Ramos (cell line): Measurements from ENCODE around the gene CLEC2L.

Experiments used
- in situ Hi-C: fragments of 300-500 bp; cut with MboI; formaldehyde crosslinking; loops from one replicate; pipeline ENCODE4 v1.14.3; 2022; ENCODE audit warnings: low sequenced_read_pairs; ENCODE audit not compliant: unreplicated experiment

CLEC2L gene

GRCh38 chr7:139521439-139521838, 2.0 kb upstream of the CLEC2L start:
- in situ Hi-C loops = no loop called here

- in situ Hi-C loops = no loop called here
Observed at GRCh38 chr7:139522830-139523198, 671 bp upstream of the CLEC2L start.

- in situ Hi-C loops = no loop called here
Observed at GRCh38 chr7:139523968-139524815, 707 bp downstream of the CLEC2L start.

GRCh38 chr7:139525239-139525638, 1.8 kb downstream of the CLEC2L start:
- in situ Hi-C loops = no loop called here

GRCh38 chr7:139525750-139526149, 2.3 kb downstream of the CLEC2L start:
- in situ Hi-C loops = no loop called here

- in situ Hi-C loops = no loop called here
Observed at GRCh38 chr7:139526578-139527544, 3.4 kb downstream of the CLEC2L start.

GRCh38 chr7:139531094-139531493, 7.6 kb downstream of the CLEC2L start:
- in situ Hi-C loops = no loop called here

GRCh38 chr7:139532636-139533155, 9.2 kb downstream of the CLEC2L start:
- in situ Hi-C loops = no loop called here

GRCh38 chr7:139534096-139534495, 10.6 kb downstream of the CLEC2L start:
- in situ Hi-C loops = no loop called here

GRCh38 chr7:139534966-139535651, 11.6 kb downstream of the CLEC2L start:
- in situ Hi-C loops = no loop called here

- in situ Hi-C loops = no loop called here
Observed at GRCh38 chr7:139536152-139536551, 12.7 kb downstream of the CLEC2L start.

DNA sequence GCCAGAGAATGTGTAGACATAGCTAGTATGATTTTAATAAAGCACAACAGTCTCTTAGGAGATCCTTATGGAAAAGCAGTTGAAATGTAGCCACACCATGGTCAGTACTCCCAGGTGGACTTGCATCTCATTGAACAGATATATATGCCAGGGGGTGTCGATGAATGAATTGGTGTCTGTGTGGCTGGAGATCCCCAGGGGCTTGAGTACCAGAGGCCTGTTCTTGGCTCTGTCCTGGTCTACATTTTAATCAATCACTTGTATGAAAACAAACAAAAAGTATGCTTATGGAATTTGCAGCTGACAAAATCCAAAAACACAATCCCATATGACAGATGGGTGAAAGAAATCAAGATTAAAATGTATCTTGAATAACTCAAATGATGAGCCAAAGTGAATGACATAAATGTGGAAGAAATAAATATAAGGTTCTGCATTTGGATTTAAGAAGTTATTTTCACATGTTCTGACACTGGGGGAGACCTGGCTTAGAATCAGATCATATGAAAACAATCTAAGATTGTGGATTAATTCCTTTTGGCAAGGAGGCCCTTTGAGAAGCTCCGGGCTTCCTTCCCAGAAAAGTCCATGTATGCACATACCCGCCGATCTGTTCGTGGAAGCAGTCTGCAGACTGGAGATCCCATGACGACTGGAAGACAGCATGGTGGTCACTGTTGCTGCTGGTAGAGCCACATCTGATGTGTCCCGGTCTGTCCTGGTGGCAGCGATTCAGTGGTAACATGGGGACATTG, 15.6 kb downstream of the CLEC2L start:
- in situ Hi-C loops = no loop called here

GRCh38 chr7:139540203-139540602, 16.7 kb downstream of the CLEC2L start:
- in situ Hi-C loops = no loop called here

DNA sequence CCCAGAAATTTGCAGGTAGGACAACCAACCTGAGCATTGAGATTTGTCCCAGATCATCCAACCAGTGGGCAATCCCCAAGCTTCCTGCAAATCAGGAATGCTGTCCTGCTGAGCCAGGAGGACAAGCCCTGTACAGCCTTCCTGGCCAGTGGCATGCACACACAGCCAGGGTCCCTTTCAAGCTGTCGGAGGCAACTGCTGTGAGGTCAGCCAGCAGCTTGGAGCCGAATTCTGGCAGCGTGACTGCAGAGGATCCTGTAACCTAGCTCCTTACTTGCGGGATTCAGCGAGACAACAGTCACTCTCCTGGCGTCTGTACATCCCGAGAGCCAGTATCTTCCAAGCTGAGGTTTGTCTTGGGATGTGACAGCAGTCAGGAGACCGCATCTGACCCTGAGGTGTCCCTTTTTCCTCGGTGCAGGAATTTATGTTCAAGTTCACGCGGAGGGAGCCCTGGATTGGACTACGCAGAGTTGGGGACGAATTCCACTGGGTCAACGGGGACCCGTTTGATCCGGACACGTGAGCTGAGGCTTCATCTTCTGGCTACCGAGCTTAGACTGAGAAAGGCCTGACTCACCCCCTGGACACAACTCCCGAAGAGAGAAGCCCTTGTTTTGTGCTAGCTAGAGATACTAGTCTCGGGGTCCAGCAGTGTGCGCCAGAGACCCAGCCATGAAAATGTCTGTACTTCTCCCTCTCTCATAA, 18.3 kb downstream of the CLEC2L start:
- in situ Hi-C loops = no loop called here

GRCh38 chr7:139542308-139543151, 19.0 kb downstream of the CLEC2L start:
- in situ Hi-C loops = no loop called here

GRCh38 chr7:139543801-139544603, 20.5 kb downstream of the CLEC2L start:
- in situ Hi-C loops = no loop called here

GRCh38 chr7:139544645-139545044, 21.2 kb downstream of the CLEC2L start:
- in situ Hi-C loops = no loop called here
